Measurements from ENCODE around the gene BCAN.

GRCh38 chr1:156660752-156661112 lies 18.8 kb downstream of the BCAN start:
- TF ChIP-seq CTCF (IDR thresholded peaks at IDR 0.05 in 8 of 11, conservative IDR thresholded peaks at IDR 0.05 in 3 of 11), result no peak
- no peak for TF ChIP-seq POLR2A (IDR thresholded peaks at IDR 0.05)
- no peak for TF ChIP-seq POLR2AphosphoS5 (IDR thresholded peaks at IDR 0.05)

All from spleen (tissue), 7 donors.